ENCODE data around the gene ARHGAP27.
"Not testable (repeated sequence)": the region's sequence is repeated elsewhere in the genome, so short reads cannot be mapped to it uniquely, and the experiment has no call there.

DNA sequence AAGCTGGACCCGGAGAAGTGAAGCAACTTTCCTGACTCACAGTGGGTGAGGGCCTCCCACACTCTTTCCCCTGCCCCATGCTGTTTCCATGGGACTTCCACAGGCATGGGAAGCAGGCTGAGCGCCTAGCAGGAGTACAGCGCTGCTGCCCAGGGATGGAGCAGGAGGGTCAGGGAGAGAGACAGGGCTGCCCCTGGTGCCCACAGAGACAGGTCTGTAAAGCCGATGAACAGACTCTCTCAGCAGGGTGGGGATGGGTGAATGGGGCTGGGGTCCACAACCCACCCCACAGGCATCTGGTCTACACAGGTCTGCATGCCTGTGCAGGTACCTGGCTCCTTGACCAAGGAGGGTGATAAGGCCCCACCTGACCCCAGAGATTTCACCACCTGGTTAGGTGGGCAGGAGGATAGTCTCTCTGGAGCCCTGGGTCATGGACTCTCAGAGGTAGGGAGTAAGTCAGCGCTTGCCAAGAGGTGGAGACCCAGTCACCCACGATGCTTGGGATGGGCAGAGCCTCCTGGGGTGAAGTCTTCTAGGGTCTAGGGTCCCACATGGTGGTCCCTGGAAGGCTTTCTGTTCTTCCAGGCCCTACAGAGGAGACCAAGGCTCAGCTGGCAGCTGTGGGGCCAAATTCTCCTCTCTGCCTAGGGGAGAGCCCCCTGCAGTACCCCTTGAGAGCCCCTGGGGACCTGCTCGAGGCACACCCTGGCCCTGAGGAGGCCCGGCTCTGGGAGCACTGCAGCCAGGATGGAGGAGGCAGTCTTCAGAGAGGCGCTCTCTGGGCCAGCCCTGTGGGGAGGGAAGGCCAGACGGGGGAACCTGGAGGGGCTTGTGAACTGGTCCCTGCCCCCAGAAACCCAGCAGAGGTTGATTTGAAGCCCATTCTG is 10.9 kb upstream of the ARHGAP27 start:
- not testable (repeated sequence) for TF ChIP-seq EZH2 (IDR thresholded peaks at IDR 0.05; ENCODE audit: insufficient read depth, poor library complexity, severe bottlenecking); EZH2phosphoT487 (IDR thresholded peaks at IDR 0.05; ENCODE audit: insufficient read depth, low read depth)

All from GM23248 (cell line).